Thoracic aorta (tissue), 2 donors: ENCODE results near the gene DYNLRB2. TPM values are rescaled to one million over a fixed set of nuclear protein-coding genes. Genes with fewer than 3 reads are reported as not detected.

ENCODE experiments used
- ATAC-seq: fragments of 150-250 bp; one replicate; pipeline ENCODE4 v1.8.0; 2017; ENCODE audit warnings: low read depth; ENCODE audit not compliant: insufficient number of reproducible peaks, low FRiP score
- DNase-seq: peaks from one replicate; pipeline ENCODE4 v3.0.0-alpha.2; 2020; ENCODE audit warnings: low spot score
- H3K27ac ChIP-seq, 2 donors: fragments of 200-600 bp; sonication (generic); 1 replicate in 1 of 2; 2 replicates in 1 of 2; pipeline ENCODE4 v1.5.1; 2016; ENCODE audit warnings: mild to moderate bottlenecking in 2 of 2, moderate library complexity in 2 of 2
- H3K27me3 ChIP-seq: fragments of 200-600 bp; sonication (generic); replicated peaks from 2 replicates; pipeline ENCODE4 v1.6.0; 2016; ENCODE audit warnings: mild to moderate bottlenecking; ENCODE audit not compliant: insufficient read depth
- H3K36me3 ChIP-seq: fragments of 200-600 bp; sonication (generic); one replicate; pipeline ENCODE4 v1.5.1; 2016
- H3K4me1 ChIP-seq, 2 donors: fragments of 200-600 bp; sonication (generic); 1 replicate in 1 of 2; 2 replicates in 1 of 2; pipeline versions ENCODE4 v1.5.1 to v1.6.0; 2016; ENCODE audit warnings: low read depth in 2 of 2, mild to moderate bottlenecking in 1 of 2; ENCODE audit not compliant: control insufficient read depth in 1 of 2
- H3K4me3 ChIP-seq: fragments of 200-600 bp; sonication (generic); 2 replicates; pipeline ENCODE4 v1.5.1; 2016; ENCODE audit warnings: mild to moderate bottlenecking
- H3K9me3 ChIP-seq: fragments of 200-600 bp; sonication (generic); 2 replicates; pipeline ENCODE4 v1.5.1; 2016
- CTCF ChIP-seq: fragments of 200-600 bp; sonication (generic); IDR thresholded peaks from one replicate; pipeline ENCODE4 v1.5.1; 2019; ENCODE audit warnings: antibody characterized with exemption
- total RNA-seq, 2 donors: library from RNA; depleted of rRNA; stranded (reverse); fragments of >200 nt; gene quantifications; one replicate each; pipeline versions ENCODE4 v1.1.0 to v1.2.3, GENCODE V29; 2016

Gene DYNLRB2
- total RNA-seq, 2 donors from 2014 or later, result not detected

- H3K4me3 ChIP-seq, result no peak overlapping the region
- H3K9me3 ChIP-seq, result no peaks in the 10 kb centered on the region
- DNase-seq (no peak), ATAC-seq (no peak)
- H3K27me3 ChIP-seq, result no peaks in the 10 kb centered on the region
- no peak for TF ChIP-seq CTCF
- H3K27ac ChIP-seq, result no peak overlapping the region
- no peaks in the 10 kb centered on the region for H3K36me3 ChIP-seq
- no peaks in the 10 kb centered on the region for H3K4me1 ChIP-seq
Observed at GRCh38 chr16:80530479-80530878, 10.3 kb upstream of the DYNLRB2 start.

- no peak for DNase-seq
- Histone ChIP-seq H3K4me1 (peaks cover 1 to 3% of the 10 kb centered on the region in 2 donors), H3K36me3 (no peaks in the 10 kb centered on the region), H3K27ac (no peak overlapping the region), H3K9me3 (no peaks in the 10 kb centered on the region), H3K4me3 (no peak overlapping the region), H3K27me3 (no peaks in the 10 kb centered on the region)
- ATAC-seq, result no peak
- no peak for TF ChIP-seq CTCF
Observed at GRCh38 chr16:80536238-80536637, 4.6 kb upstream of the DYNLRB2 start.

GRCh38 chr16:80541306-80541694 is 507 bp downstream of the DYNLRB2 start:
- Histone ChIP-seq H3K36me3 (no peaks in the 10 kb centered on the region), H3K9me3 (no peaks in the 10 kb centered on the region), H3K4me3 (peak overlapping the region; percentile 78), H3K27ac (peak overlapping the region in 1 of 2 donors; percentile 33), H3K4me1 (peaks cover 2 to 6% of the 10 kb centered on the region in 2 donors), H3K27me3 (no peaks in the 10 kb centered on the region)
- DNase-seq (no peak), ATAC-seq (no peak)
- no peak for TF ChIP-seq CTCF

GRCh38 chr16:80543162-80543561 is 2.4 kb downstream of the DYNLRB2 start:
- Histone ChIP-seq H3K27ac (no peak overlapping the region), H3K9me3 (no peaks in the 10 kb centered on the region), H3K4me1 (peaks cover 2 to 6% of the 10 kb centered on the region in 2 donors), H3K36me3 (no peaks in the 10 kb centered on the region), H3K27me3 (no peaks in the 10 kb centered on the region), H3K4me3 (no peak overlapping the region)
- no peak for TF ChIP-seq CTCF
- ATAC-seq, result no peak
- DNase-seq, result no peak

- Histone ChIP-seq H3K27ac (no peak overlapping the region), H3K36me3 (no peaks in the 10 kb centered on the region), H3K4me3 (no peak overlapping the region), H3K27me3 (no peaks in the 10 kb centered on the region), H3K4me1 (peaks cover 2 to 6% of the 10 kb centered on the region in 2 donors), H3K9me3 (no peaks in the 10 kb centered on the region)
- no peak for ATAC-seq
- DNase-seq, result no peak
- no peak for TF ChIP-seq CTCF
Observed at GRCh38 chr16:80544326-80544725, 3.5 kb downstream of the DYNLRB2 start.
